Mesenchymal stem cell (in vitro differentiated cells and primary cell): Measurements from ENCODE around the gene CAMK1D.
A peak's percentile ranks its signal among the peaks of the same experiment; 100 is the strongest.

Experiments used
- DNase-seq: peaks from one replicate; pipeline ENCODE4 v3.0.0-alpha.2; 2013
- H2AFZ ChIP-seq: one replicate; pipeline ENCODE4 v1.6.1; 2013; ENCODE audit warnings: low read depth, mild to moderate bottlenecking, control low read depth, inconsistent platforms, low read length, moderate library complexity
- H2AK5ac ChIP-seq: 2 replicates; pipeline ENCODE4 v1.6.1; 2013; ENCODE audit warnings: low read length, moderate library complexity, mild to moderate bottlenecking, inconsistent platforms; ENCODE audit not compliant: severe bottlenecking
- H2BK120ac ChIP-seq: one replicate; pipeline ENCODE4 v1.6.1; 2013; ENCODE audit warnings: low read depth, mild to moderate bottlenecking, inconsistent platforms, low read length, moderate library complexity
- H2BK12ac ChIP-seq, 2 experiments: one replicate each; pipeline ENCODE4 v1.6.1; 2013; ENCODE audit warnings: inconsistent platforms in 2 of 2, low read length in 2 of 2, mild to moderate bottlenecking in 2 of 2, moderate library complexity in 2 of 2, control low read depth in 1 of 2
- H2BK15ac ChIP-seq: one replicate; pipeline ENCODE4 v1.6.1; 2013; ENCODE audit warnings: mild to moderate bottlenecking, low read depth, inconsistent platforms; ENCODE audit not compliant: poor library complexity, severe bottlenecking
- H2BK5ac ChIP-seq: 2 replicates; pipeline ENCODE4 v1.6.1; 2013; ENCODE audit warnings: low read depth, mild to moderate bottlenecking, low read length, control low read depth, inconsistent platforms; ENCODE audit not compliant: poor library complexity, severe bottlenecking
- H3K14ac ChIP-seq, 2 experiments: one replicate each; pipeline ENCODE4 v1.6.1; 2013; ENCODE audit warnings: inconsistent platforms in 2 of 2, low read length in 2 of 2, control low read depth in 1 of 2, mild to moderate bottlenecking in 1 of 2, moderate library complexity in 1 of 2
- H3K18ac ChIP-seq, 2 experiments: one replicate each; pipeline ENCODE4 v1.6.1; 2013; ENCODE audit warnings: inconsistent platforms in 2 of 2, low read length in 2 of 2, control low read depth in 1 of 2, low read depth in 1 of 2, mild to moderate bottlenecking in 1 of 2
- H3K23ac ChIP-seq, 2 experiments: one replicate each; pipeline ENCODE4 v1.6.1; 2013; ENCODE audit warnings: inconsistent platforms in 2 of 2, low read length in 2 of 2, mild to moderate bottlenecking in 2 of 2, moderate library complexity in 2 of 2, control low read depth in 1 of 2
- H3K27ac ChIP-seq: 2 replicates; pipeline ENCODE4 v1.5.1; 2013; ENCODE audit warnings: mild to moderate bottlenecking, moderate library complexity, low read length, control low read depth, inconsistent platforms; ENCODE audit not compliant: poor library complexity, severe bottlenecking
- H3K27me3 ChIP-seq, 2 experiments: 2 replicates each; pipeline versions ENCODE4 v1.6.1 to v1.7.0; 2013; ENCODE audit warnings: low read length in 2 of 2, mild to moderate bottlenecking in 2 of 2, moderate library complexity in 2 of 2, control low read depth in 1 of 2, inconsistent platforms in 1 of 2; ENCODE audit not compliant: control insufficient read depth in 1 of 2, insufficient read depth in 1 of 2
- H3K36me3 ChIP-seq, 2 experiments: 2 replicates each; pipeline versions ENCODE4 v1.6.1 to v1.7.0; 2013; ENCODE audit warnings: low read length in 2 of 2, control low read depth in 1 of 2, inconsistent platforms in 1 of 2, low read depth in 1 of 2, mild to moderate bottlenecking in 1 of 2; ENCODE audit not compliant: insufficient read depth in 2 of 2, control insufficient read depth in 1 of 2
- H3K4ac ChIP-seq, 2 experiments: one replicate each; pipeline ENCODE4 v1.6.1; 2013; ENCODE audit warnings: inconsistent platforms in 2 of 2, low read length in 2 of 2, mild to moderate bottlenecking in 2 of 2, moderate library complexity in 2 of 2, control low read depth in 1 of 2, low read depth in 1 of 2
- H3K4me1 ChIP-seq: 2 replicates; pipeline ENCODE4 v1.6.1; 2013; ENCODE audit warnings: low read depth, low read length, control low read depth; ENCODE audit not compliant: control insufficient read depth, insufficient read depth
- H3K4me2 ChIP-seq: 2 replicates; pipeline ENCODE4 v1.6.1; 2013; ENCODE audit warnings: low read length, mild to moderate bottlenecking, inconsistent platforms; ENCODE audit not compliant: poor library complexity, severe bottlenecking
- H3K4me3 ChIP-seq, 2 experiments: 2 replicates each; pipeline versions ENCODE4 v1.5.1 to v1.7.0; 2013; ENCODE audit warnings: low read length in 2 of 2, mild to moderate bottlenecking in 2 of 2, control low read depth in 1 of 2, low read depth in 1 of 2; ENCODE audit not compliant: insufficient read depth in 1 of 2
- H3K79me1 ChIP-seq: replicated peaks from 2 replicates; pipeline ENCODE4 v1.6.1; 2013; ENCODE audit warnings: mild to moderate bottlenecking, control low read depth, low read length, inconsistent platforms; ENCODE audit not compliant: poor library complexity, severe bottlenecking
- H3K9ac ChIP-seq: 2 replicates; pipeline ENCODE4 v1.7.0; 2013; ENCODE audit warnings: mild to moderate bottlenecking, low read length, moderate library complexity
- H3K9me3 ChIP-seq: 2 replicates; pipeline ENCODE4 v1.7.0; 2013; ENCODE audit warnings: mild to moderate bottlenecking, low read length; ENCODE audit not compliant: control insufficient read depth
- H4K8ac ChIP-seq: one replicate; pipeline ENCODE4 v1.6.1; 2013; ENCODE audit warnings: inconsistent platforms, mild to moderate bottlenecking, low read length, moderate library complexity
- H4K91ac ChIP-seq: one replicate; pipeline ENCODE4 v1.6.1; 2013; ENCODE audit warnings: mild to moderate bottlenecking, low read length, inconsistent platforms
- WGBS: methylation state at CpG from one replicate; pipeline ENCODE4 v1.1.7; 2013; ENCODE audit warnings: mixed read lengths; 5-methylcytosine and 5-hydroxymethylcytosine counted together

CAMK1D gene

DNA sequence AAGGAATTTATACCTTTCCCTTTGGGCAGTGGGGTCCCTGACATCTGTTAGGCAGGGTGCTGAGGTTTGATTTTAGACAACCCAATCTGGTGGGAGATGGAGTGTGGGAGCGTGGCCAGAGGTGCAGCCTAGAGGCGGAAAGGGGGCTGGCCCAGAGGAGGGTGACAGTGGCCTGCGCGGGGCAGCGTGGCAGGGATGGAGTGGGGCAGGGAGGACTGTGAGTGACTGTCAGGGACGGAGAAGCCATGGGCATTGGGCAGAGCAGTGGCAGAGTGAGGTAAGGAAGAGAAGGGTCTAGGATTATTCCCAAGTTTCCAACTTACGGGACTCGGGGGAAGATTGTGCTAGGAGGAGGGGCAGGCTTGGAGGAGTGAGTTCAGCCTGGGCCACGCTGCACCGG is 470.3 kb downstream of the CAMK1D start:
- WGBS: 99% methylated on average over 10 of the region's 10 CpGs
- no peak overlapping the region for H3K27ac ChIP-seq

DNA sequence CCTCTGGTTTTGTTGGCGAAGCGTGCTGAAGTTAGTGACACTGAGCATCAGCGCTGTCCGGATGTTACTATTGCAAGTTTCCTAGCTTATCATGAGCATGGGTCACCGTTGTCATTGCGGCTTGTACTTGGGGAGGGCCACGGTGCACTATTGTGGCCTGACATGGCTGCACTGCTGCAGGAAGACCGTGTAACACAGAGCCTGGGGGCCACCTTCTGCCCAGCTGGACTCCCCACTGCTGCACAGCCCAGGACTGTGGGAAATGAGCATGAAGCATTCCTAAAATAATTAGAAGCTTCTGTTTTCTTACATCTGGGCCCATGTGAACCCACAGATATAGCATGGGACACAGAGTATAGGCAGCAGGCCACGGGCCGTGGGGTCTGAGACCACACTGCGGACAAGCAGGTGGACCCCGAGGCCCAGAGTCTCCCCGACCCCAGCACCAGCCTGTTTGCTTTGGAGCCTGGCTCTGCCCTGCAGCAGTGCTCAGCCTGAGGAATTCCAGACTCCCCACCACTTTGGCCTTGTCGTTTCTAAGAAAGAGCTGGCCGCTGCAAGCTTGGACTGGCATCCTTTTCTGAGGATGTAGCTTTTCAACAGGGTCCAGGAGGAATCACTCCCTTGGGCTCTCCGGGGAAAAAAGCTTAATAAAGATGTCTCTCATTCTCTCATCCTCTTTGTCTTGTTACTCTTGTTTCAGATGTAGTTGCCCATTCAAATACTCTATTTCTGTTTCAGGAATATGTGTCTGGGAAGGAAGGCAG is 473.0 kb downstream of the CAMK1D start:
- Histone ChIP-seq H3K36me3 (peaks cover 10 to 33% of the 10 kb centered on the region in 2 experiments), H3K4me3 (no peak overlapping the region), H2BK120ac (no peak overlapping the region), H3K9me3 (no peaks in the 10 kb centered on the region), H3K4me2 (no peak overlapping the region), H2AK5ac (no peak overlapping the region), H3K4me1 (peaks cover 21% of the 10 kb centered on the region), H4K8ac (peak overlapping the region; percentile 13), H3K9ac (no peak overlapping the region), H2BK12ac (peak overlapping the region; percentile 18 to 37), H2AFZ (no peak overlapping the region), H3K4ac (peak overlapping the region in 1 of 2 experiments; percentile 67), H4K91ac (peak overlapping the region; percentile 55), H3K14ac (peak overlapping the region in 1 of 2 experiments; percentile 86), H3K23ac (no peak overlapping the region), H3K18ac (peak overlapping the region in 1 of 2 experiments; percentile 38), H2BK15ac (no peak overlapping the region), H3K27me3 (no peaks in the 10 kb centered on the region), H3K79me1 (peaks cover 8% of the 10 kb centered on the region), H2BK5ac (no peak overlapping the region), H3K27ac (no peak overlapping the region)
- WGBS: 86% methylated on average over 15 of the region's 16 CpGs
- no peak for DNase-seq

More for the DNA sequence above, 470.3 kb downstream of the CAMK1D start:
- Histone ChIP-seq H3K14ac (no peak overlapping the region), H2BK120ac (no peak overlapping the region), H2AK5ac (no peak overlapping the region), H2BK5ac (no peak overlapping the region), H3K9ac (no peak overlapping the region), H3K36me3 (peaks cover 28 to 42% of the 10 kb centered on the region in 2 experiments), H3K9me3 (peaks cover 5% of the 10 kb centered on the region), H4K8ac (no peak overlapping the region), H3K18ac (no peak overlapping the region), H3K4me1 (peaks cover 18% of the 10 kb centered on the region), H3K27me3 (no peaks in the 10 kb centered on the region), H2BK12ac (peak overlapping the region in 1 of 2 experiments; percentile 83), H3K79me1 (peaks cover 8% of the 10 kb centered on the region), H2BK15ac (no peak overlapping the region), H3K4me3 (no peak overlapping the region), H2AFZ (no peak overlapping the region), H3K4me2 (no peak overlapping the region), H3K23ac (no peak overlapping the region), H4K91ac (no peak overlapping the region), H3K4ac (no peak overlapping the region)
- DNase-seq: no peak

DNA sequence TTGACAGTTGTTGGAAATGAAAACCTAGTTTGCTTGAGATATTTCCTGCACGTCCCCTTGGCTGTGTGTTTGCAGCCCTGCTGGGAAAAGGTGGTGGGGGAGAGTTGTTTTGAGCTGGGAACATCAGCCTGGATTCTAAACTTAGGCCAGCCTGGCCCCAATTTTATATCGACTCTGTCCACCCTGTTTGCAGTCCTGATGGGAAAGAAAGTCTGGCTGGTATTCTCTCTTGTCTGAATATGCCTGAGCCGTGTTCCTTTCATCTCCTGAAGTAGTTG is 473.5 kb downstream of the CAMK1D start:
- no peak overlapping the region for H3K4me3 ChIP-seq
- no peak overlapping the region for H2AFZ ChIP-seq
- H3K9ac ChIP-seq: no peak overlapping the region
- H3K27me3 ChIP-seq: no peaks in the 10 kb centered on the region
- H4K91ac ChIP-seq: no peak overlapping the region
- no peaks in the 10 kb centered on the region for H3K9me3 ChIP-seq
- H3K14ac ChIP-seq: no peak overlapping the region
- peak overlapping the region; percentile 31 for H4K8ac ChIP-seq
- WGBS: 81% methylated on average over 3 of the region's 3 CpGs
- DNase-seq: no peak
- H2AK5ac ChIP-seq: no peak overlapping the region
- H3K4me2 ChIP-seq: no peak overlapping the region
- H2BK12ac ChIP-seq: peak overlapping the region in 1 of 2 experiments; percentile 84
- H3K23ac ChIP-seq: no peak overlapping the region
- no peak overlapping the region for H2BK5ac ChIP-seq
- H3K18ac ChIP-seq: peak overlapping the region in 1 of 2 experiments; percentile 11
- no peak overlapping the region for H3K4ac ChIP-seq
- no peak overlapping the region for H2BK120ac ChIP-seq
- H2BK15ac ChIP-seq: no peak overlapping the region
- no peak overlapping the region for H3K27ac ChIP-seq
- H3K79me1 ChIP-seq: peaks cover 8% of the 10 kb centered on the region
- peaks cover 21% of the 10 kb centered on the region for H3K4me1 ChIP-seq
- H3K36me3 ChIP-seq: peaks cover 11 to 33% of the 10 kb centered on the region in 2 experiments

DNA sequence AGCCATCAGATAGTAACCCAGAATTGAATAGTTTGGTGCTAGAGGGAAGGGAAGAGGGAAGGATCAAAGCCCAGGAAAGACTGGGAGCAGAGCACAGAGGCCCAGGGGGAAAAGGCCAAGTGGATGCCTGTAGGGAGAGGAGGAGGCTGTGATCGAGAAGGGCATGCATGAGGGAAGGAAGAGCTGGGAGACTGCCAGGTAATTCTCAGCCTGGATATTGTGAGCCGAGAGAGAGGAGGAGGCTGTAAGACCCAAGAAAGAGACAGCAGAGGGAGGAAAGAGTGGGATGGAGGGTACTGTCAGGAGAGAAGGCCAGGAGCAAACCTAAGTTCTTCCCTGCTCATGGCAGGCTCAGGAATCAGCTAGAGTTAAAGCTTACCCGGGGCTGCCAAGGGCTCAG is 474.0 kb downstream of the CAMK1D start:
- Histone ChIP-seq H3K79me1 (peaks cover 8% of the 10 kb centered on the region), H3K27ac (no peak overlapping the region), H3K27me3 (no peaks in the 10 kb centered on the region), H2AFZ (no peak overlapping the region), H3K18ac (peak overlapping the region; percentile 74 to 81), H3K14ac (no peak overlapping the region), H4K8ac (peak overlapping the region; percentile 53), H3K4ac (peak overlapping the region in 1 of 2 experiments; percentile 51), H2BK15ac (peak overlapping the region; percentile 76), H2BK5ac (no peak overlapping the region), H3K4me2 (no peak overlapping the region), H3K23ac (no peak overlapping the region), H3K4me3 (no peak overlapping the region), H2BK12ac (peak overlapping the region; percentile 72 to 95), H2AK5ac (no peak overlapping the region), H3K9me3 (no peaks in the 10 kb centered on the region), H2BK120ac (no peak overlapping the region), H3K9ac (no peak overlapping the region), H3K36me3 (peaks cover 14 to 35% of the 10 kb centered on the region in 2 experiments), H4K91ac (no peak overlapping the region), H3K4me1 (peaks cover 21% of the 10 kb centered on the region)
- DNase-seq: no peak
- WGBS: 75% methylated on average over 3 of the region's 3 CpGs
